Measurements from ENCODE around the gene FANCC. TPM values are rescaled to one million over a fixed set of nuclear protein-coding genes. Genes with fewer than 3 reads are reported as not detected.

Gene FANCC
- total RNA-seq, 2 donors from 2014 or later: 4.9 to 21.2 TPM

- Histone ChIP-seq H3K4me1 (replicated peaks) (peaks cover 28% of the 10 kb centered on the region), H3K27ac (peak overlapping the region; percentile 18 to 83), H3K4me3 (no peak overlapping the region), H3K36me3 (peaks cover 0 to 9% of the 10 kb centered on the region in 2 donors), H3K9me3 (no peaks in the 10 kb centered on the region), H3K27me3 (replicated peaks; ENCODE audit: insufficient read depth) (no peaks in the 10 kb centered on the region)
- no peak for DNase-seq (ENCODE audit: low spot score)
- intact Hi-C loops (cut with DNase I): loop anchor here (10.0 kb wide), 1 partner anchor 46 kb away; no protein-coding TSS in a partner anchor
- TF ChIP-seq POLR2AphosphoS5 (IDR thresholded peaks at IDR 0.05): no peak
- no peak for TF ChIP-seq CTCF (IDR thresholded peaks at IDR 0.05)
- TF ChIP-seq POLR2A (IDR thresholded peaks at IDR 0.05): no peak
- WGBS: 41% methylated on average over 20 of the region's 20 CpGs
Observed at GRCh38 chr9:95080961-95081647, 236.4 kb downstream of the FANCC start.

- H3K4me3 ChIP-seq: no peak overlapping the region
- no peak for TF ChIP-seq CTCF (IDR thresholded peaks at IDR 0.05)
- TF ChIP-seq POLR2A (IDR thresholded peaks at IDR 0.05): no peak
- no peak for TF ChIP-seq POLR2AphosphoS5 (IDR thresholded peaks at IDR 0.05)
- DNase-seq (ENCODE audit: low spot score): no peak
- H3K27me3 ChIP-seq (replicated peaks; ENCODE audit: insufficient read depth): no peaks in the 10 kb centered on the region
- peak overlapping the region in 1 of 2 donors; percentile 83 for H3K27ac ChIP-seq
- peaks cover 21% of the 10 kb centered on the region for H3K4me1 ChIP-seq (replicated peaks)
- H3K36me3 ChIP-seq: peaks cover 0 to 9% of the 10 kb centered on the region in 2 donors
- intact Hi-C loops (cut with DNase I): no loop called here
- H3K9me3 ChIP-seq: no peaks in the 10 kb centered on the region
- 50% methylated on average over 10 of the region's 10 CpGs for WGBS
Observed at GRCh38 chr9:95079461-95079860, 238.0 kb downstream of the FANCC start.

- TF ChIP-seq POLR2AphosphoS5 (IDR thresholded peaks at IDR 0.05) (no peak), CTCF (IDR thresholded peaks at IDR 0.05) (no peak), POLR2A (IDR thresholded peaks at IDR 0.05) (no peak)
- DNase-seq (ENCODE audit: low spot score): no peak
- Histone ChIP-seq H3K36me3 (peaks cover 0 to 9% of the 10 kb centered on the region in 2 donors), H3K27me3 (replicated peaks; ENCODE audit: insufficient read depth) (no peaks in the 10 kb centered on the region), H3K27ac (peak overlapping the region; percentile 52 to 83), H3K4me3 (no peak overlapping the region), H3K9me3 (no peaks in the 10 kb centered on the region), H3K4me1 (replicated peaks) (peaks cover 21% of the 10 kb centered on the region)
- intact Hi-C loops (cut with DNase I): no loop called here
- WGBS: 17% methylated on average over 6 of the region's 6 CpGs
Observed at GRCh38 chr9:95078939-95079338, 238.6 kb downstream of the FANCC start.

GRCh38 chr9:95078511-95078910 lies 239.0 kb downstream of the FANCC start:
- H3K4me1 ChIP-seq (replicated peaks): peaks cover 21% of the 10 kb centered on the region
- peaks cover 0 to 9% of the 10 kb centered on the region in 2 donors for H3K36me3 ChIP-seq
- WGBS: 31% methylated on average over 12 of the region's 12 CpGs
- intact Hi-C loops (cut with DNase I): no loop called here
- DNase-seq (ENCODE audit: low spot score): no peak
- H3K4me3 ChIP-seq: no peak overlapping the region
- H3K27me3 ChIP-seq (replicated peaks; ENCODE audit: insufficient read depth): no peaks in the 10 kb centered on the region
- TF ChIP-seq CTCF (IDR thresholded peaks at IDR 0.05) (no peak), POLR2A (IDR thresholded peaks at IDR 0.05) (no peak), POLR2AphosphoS5 (IDR thresholded peaks at IDR 0.05) (no peak)
- no peaks in the 10 kb centered on the region for H3K9me3 ChIP-seq
- H3K27ac ChIP-seq: peak overlapping the region; percentile 52 to 83
